ACC112 (cell line): ENCODE data around the gene ZNF236.

Source experiments
- H2AFZ ChIP-seq: fragments of 200-600 bp; sonication (generic); one replicate; pipeline ENCODE4 v1.6.0; 2017; ENCODE audit warnings: antibody characterized with exemption, low read length; ENCODE audit not compliant: unreplicated experiment
- H3K27ac ChIP-seq: fragments of 200-600 bp; sonication (generic); 2 replicates; pipeline ENCODE4 v1.5.1; 2014; ENCODE audit warnings: low read depth, mild to moderate bottlenecking, antibody characterized with exemption, low read length, moderate library complexity
- H3K27me3 ChIP-seq: fragments of 200-600 bp; sonication (generic); 2 replicates; pipeline ENCODE4 v1.6.1; 2014; ENCODE audit warnings: mild to moderate bottlenecking, antibody characterized with exemption, low read length, moderate library complexity, mixed read lengths; ENCODE audit not compliant: insufficient read depth
- H3K36me3 ChIP-seq: fragments of 200-600 bp; sonication (generic); 2 replicates; pipeline ENCODE4 v1.6.1; 2016; ENCODE audit warnings: mild to moderate bottlenecking, antibody characterized with exemption, low read length, moderate library complexity, mixed read lengths; ENCODE audit not compliant: insufficient read depth
- H3K4me1 ChIP-seq: fragments of 200-600 bp; sonication (generic); one replicate; pipeline ENCODE4 v1.6.1; 2016; ENCODE audit warnings: low read length, mixed read lengths; ENCODE audit not compliant: insufficient read depth, unreplicated experiment, control insufficient read depth
- H3K4me3 ChIP-seq: fragments of 200-600 bp; sonication (generic); 2 replicates; pipeline ENCODE4 v1.5.1; 2014; ENCODE audit warnings: mild to moderate bottlenecking, low read depth, low read length
- H3K79me2 ChIP-seq: fragments of 200-600 bp; sonication (generic); one replicate; pipeline ENCODE4 v1.6.0; 2016; ENCODE audit warnings: low read length; ENCODE audit not compliant: control insufficient read depth, unreplicated experiment, insufficient read depth

Gene ZNF236

DNA sequence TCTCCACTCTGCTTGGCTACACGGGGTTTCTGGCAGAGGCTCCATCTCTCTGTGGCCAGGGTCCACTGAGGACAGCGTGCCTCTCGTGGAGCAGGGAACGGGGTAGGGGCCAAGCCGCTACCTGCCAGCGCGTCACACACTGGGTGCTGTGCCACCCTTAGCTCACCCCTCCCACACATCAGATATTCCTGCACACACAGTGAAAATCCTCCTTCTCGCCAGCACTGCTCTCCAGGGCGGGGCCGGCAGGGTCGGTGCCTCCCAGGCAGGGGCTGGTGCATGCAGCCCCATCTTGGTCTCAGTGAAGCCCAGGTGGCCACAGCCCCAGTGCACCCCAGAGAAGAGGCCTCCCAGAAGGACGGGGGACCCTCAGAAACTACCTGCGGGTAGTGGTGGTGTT lies 185.6 kb downstream of the ZNF236 start:
- H3K36me3 ChIP-seq = no peaks in the 10 kb centered on the region
- H3K4me1 ChIP-seq = no peaks in the 10 kb centered on the region
- no peaks in the 10 kb centered on the region for H3K79me2 ChIP-seq
- 0 out of 2 replicates have a peak, but pooled peaks cover 4% of the 10 kb centered on the region for H3K27me3 ChIP-seq
- H3K4me3 ChIP-seq = no peak overlapping the region
- H2AFZ ChIP-seq = no peak overlapping the region
- no peak overlapping the region for H3K27ac ChIP-seq

GRCh38 chr18:77008576-77009315 lies 186.4 kb downstream of the ZNF236 start:
- Histone ChIP-seq H3K27ac (no peak overlapping the region), H3K4me1 (no peaks in the 10 kb centered on the region), H3K4me3 (no peak overlapping the region), H3K27me3 (0 out of 2 replicates have a peak, but pooled peaks cover 4% of the 10 kb centered on the region), H3K79me2 (no peaks in the 10 kb centered on the region), H2AFZ (no peak overlapping the region), H3K36me3 (no peaks in the 10 kb centered on the region)

GRCh38 chr18:77009675-77010074 lies 187.3 kb downstream of the ZNF236 start:
- H3K79me2 ChIP-seq = no peaks in the 10 kb centered on the region
- H3K27me3 ChIP-seq = 0 out of 2 replicates have a peak, but pooled peaks cover 4% of the 10 kb centered on the region
- no peaks in the 10 kb centered on the region for H3K4me1 ChIP-seq
- no peak overlapping the region for H3K27ac ChIP-seq
- no peak overlapping the region for H2AFZ ChIP-seq
- no peaks in the 10 kb centered on the region; the same call in 1 of the 2 replicates for H3K36me3 ChIP-seq
- H3K4me3 ChIP-seq = no peak overlapping the region

GRCh38 chr18:77012120-77012519 lies 189.8 kb downstream of the ZNF236 start:
- Histone ChIP-seq H3K27ac (no peak overlapping the region), H3K27me3 (no peaks in the 10 kb centered on the region)

DNA sequence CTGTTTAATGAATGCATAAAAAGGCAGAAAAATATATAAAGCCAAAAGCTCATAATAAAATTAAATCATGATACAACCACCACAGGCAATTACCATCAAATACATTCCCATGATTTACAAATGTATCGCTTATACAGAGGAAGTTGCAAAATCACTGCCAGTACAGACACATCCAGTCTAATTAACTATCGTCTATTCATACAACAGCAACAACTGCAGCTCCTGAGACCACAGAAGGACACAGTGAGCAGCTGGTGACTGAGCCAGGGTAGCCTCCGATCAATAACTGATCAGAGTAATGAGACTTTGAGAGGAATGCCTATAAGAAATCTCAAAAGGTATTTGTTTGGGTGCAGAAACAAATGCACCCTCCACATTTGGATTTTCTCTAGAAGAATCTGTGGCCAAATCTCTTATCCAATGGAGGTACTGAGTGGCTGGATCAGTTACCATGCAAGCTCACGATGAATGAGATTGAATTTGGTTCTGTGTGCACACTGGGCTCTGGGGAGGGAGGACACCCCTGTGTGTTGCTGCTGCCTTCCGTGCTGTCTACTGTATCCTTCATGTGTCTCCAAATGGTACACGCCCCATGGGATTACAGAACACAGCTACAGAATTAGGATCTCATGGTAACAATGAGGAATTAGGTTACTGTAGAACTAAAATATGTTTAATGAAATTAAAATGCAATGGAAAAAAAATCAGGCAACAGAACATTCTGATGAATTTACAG lies 190.6 kb downstream of the ZNF236 start:
- H2AFZ ChIP-seq = no peak overlapping the region
- H3K79me2 ChIP-seq = no peaks in the 10 kb centered on the region
- H3K27me3 ChIP-seq = no peaks in the 10 kb centered on the region
- no peaks in the 10 kb centered on the region; the same call in 1 of the 2 replicates for H3K36me3 ChIP-seq
- no peak overlapping the region for H3K27ac ChIP-seq
- H3K4me1 ChIP-seq = no peaks in the 10 kb centered on the region
- H3K4me3 ChIP-seq = no peak overlapping the region

More at GRCh38 chr18:77012120-77012519, 189.8 kb downstream of the ZNF236 start:
- Histone ChIP-seq H3K36me3 (no peaks in the 10 kb centered on the region; the same call in 1 of the 2 replicates), H3K4me3 (no peak overlapping the region), H2AFZ (no peak overlapping the region), H3K4me1 (no peaks in the 10 kb centered on the region), H3K79me2 (no peaks in the 10 kb centered on the region)

- Histone ChIP-seq H3K4me1 (no peaks in the 10 kb centered on the region), H3K36me3 (no peaks in the 10 kb centered on the region; the same call in 1 of the 2 replicates), H2AFZ (no peak overlapping the region), H3K79me2 (no peaks in the 10 kb centered on the region), H3K27ac (no peak overlapping the region), H3K4me3 (no peak overlapping the region), H3K27me3 (no peaks in the 10 kb centered on the region)
Observed at GRCh38 chr18:77013811-77014521, 191.6 kb downstream of the ZNF236 start.

- H3K36me3 ChIP-seq = no peaks in the 10 kb centered on the region; the same call in 1 of the 2 replicates
- no peak overlapping the region for H3K27ac ChIP-seq
- H3K27me3 ChIP-seq = no peaks in the 10 kb centered on the region
- no peaks in the 10 kb centered on the region for H3K4me1 ChIP-seq
- no peak overlapping the region for H3K4me3 ChIP-seq
- no peaks in the 10 kb centered on the region for H3K79me2 ChIP-seq
- H2AFZ ChIP-seq = no peak overlapping the region
Observed at GRCh38 chr18:77014538-77014937, 192.2 kb downstream of the ZNF236 start.

DNA sequence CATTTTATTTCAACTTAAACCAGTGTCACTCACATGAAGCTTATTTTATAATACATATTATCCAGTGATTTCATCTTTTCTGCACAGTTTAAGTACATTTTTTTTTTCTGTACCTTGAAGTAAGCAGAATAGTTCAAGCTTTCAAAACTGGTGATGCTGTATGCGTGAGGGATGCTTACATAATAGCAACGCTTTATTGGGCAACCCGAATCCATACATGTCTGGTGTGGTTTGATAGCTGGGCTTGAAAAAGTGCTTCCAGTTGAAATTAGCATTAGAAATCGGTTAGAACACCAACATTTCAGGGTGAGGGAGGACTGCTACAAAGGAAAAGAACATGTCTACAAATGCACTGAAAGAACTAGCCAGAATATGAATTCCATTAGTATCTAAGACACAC lies 192.8 kb downstream of the ZNF236 start:
- Histone ChIP-seq H2AFZ (no peak overlapping the region), H3K4me1 (no peaks in the 10 kb centered on the region), H3K27me3 (no peaks in the 10 kb centered on the region), H3K27ac (no peak overlapping the region), H3K79me2 (no peaks in the 10 kb centered on the region), H3K36me3 (no peaks in the 10 kb centered on the region; the same call in 1 of the 2 replicates), H3K4me3 (no peak overlapping the region)

- no peaks in the 10 kb centered on the region for H3K79me2 ChIP-seq
- H2AFZ ChIP-seq = no peak overlapping the region
- no peaks in the 10 kb centered on the region for H3K27me3 ChIP-seq
- H3K27ac ChIP-seq = no peak overlapping the region
- H3K4me1 ChIP-seq = no peaks in the 10 kb centered on the region
- H3K36me3 ChIP-seq = no peaks in the 10 kb centered on the region; the same call in 1 of the 2 replicates
- H3K4me3 ChIP-seq = no peak overlapping the region
Observed at GRCh38 chr18:77015771-77016710, 193.7 kb downstream of the ZNF236 start.

- no peak overlapping the region for H2AFZ ChIP-seq
- no peak overlapping the region for H3K27ac ChIP-seq
- no peaks in the 10 kb centered on the region for H3K79me2 ChIP-seq
- no peaks in the 10 kb centered on the region for H3K4me1 ChIP-seq
- no peak overlapping the region for H3K4me3 ChIP-seq
- no peaks in the 10 kb centered on the region; the same call in 1 of the 2 replicates for H3K36me3 ChIP-seq
- H3K27me3 ChIP-seq = no peaks in the 10 kb centered on the region
Observed at GRCh38 chr18:77016936-77017335, 194.6 kb downstream of the ZNF236 start.
